K562 (cell line): ENCODE data around the gene WDFY2. TPM values are rescaled to one million over a fixed set of nuclear protein-coding genes. Genes with fewer than 3 reads are reported as not detected.

ENCODE experiments used
- CBX2 ChIP-seq: fragments of 200-600 bp; sonication (generic); IDR thresholded peaks from one replicate; pipeline ENCODE4 v1.6.1; 2012; ENCODE audit warnings: mild to moderate bottlenecking, low read length, inconsistent platforms; ENCODE audit not compliant: insufficient read depth, poor library complexity, severe bottlenecking
- HNRNPL ChIP-seq: fragments of 200-400 bp; formaldehyde crosslinking; IDR thresholded peaks from 2 replicates; pipeline ENCODE4 v1.6.1; 2017; ENCODE audit warnings: low read depth, mild to moderate bottlenecking, low read length
- KLF10 ChIP-seq: fragments of 250-450 bp; sonication (Bioruptor Pico); IDR thresholded peaks from 2 replicates; pipeline ENCODE4 v1.6.1; 2021; ENCODE audit warnings: matching md5 sums
- L3MBTL2 ChIP-seq: fragments of 450-650 bp; IDR thresholded peaks from 2 replicates; pipeline ENCODE4 v1.6.1; 2016; ENCODE audit warnings: mild to moderate bottlenecking, moderate library complexity
- LEF1 ChIP-seq: fragments of 450-650 bp; IDR thresholded peaks from 2 replicates; pipeline ENCODE4 v1.6.1; 2016; ENCODE audit warnings: mild to moderate bottlenecking
- PCBP2 ChIP-seq: fragments of 200-400 bp; formaldehyde crosslinking; IDR thresholded peaks from 2 replicates; pipeline ENCODE4 v1.6.1; 2018; ENCODE audit warnings: low read length, low read depth, mild to moderate bottlenecking, moderate library complexity; ENCODE audit not compliant: poor library complexity, severe bottlenecking
- PHTF2 ChIP-seq: fragments of 250-450 bp; sonication (Bioruptor Pico); IDR thresholded peaks from 2 replicates; pipeline ENCODE4 v1.5.0; 2021; ENCODE audit warnings: mild to moderate bottlenecking
- POLR2H ChIP-seq: IDR thresholded peaks from 2 replicates; pipeline ENCODE4 v1.6.1; 2016; ENCODE audit warnings: missing genetic modification characterization, low read depth, mild to moderate bottlenecking, control low read depth, missing compliant biosample characterization, moderate library complexity
- PPARD ChIP-seq: fragments of 250-450 bp; sonication (Bioruptor Pico); IDR thresholded peaks from 2 replicates; pipeline ENCODE4 v1.8.0; 2022; ENCODE audit warnings: inconsistent platforms, mild to moderate bottlenecking, moderate library complexity
- RCOR1 ChIP-seq, 2 experiments: IDR thresholded peaks; 2 replicates each; pipeline ENCODE4 v1.6.1; 2012; ENCODE audit warnings: low read depth in 2 of 2, low read length in 2 of 2, borderline replicate concordance in 1 of 2, improper control_type of control experiment in 1 of 2
- SMC3 ChIP-seq: conservative IDR thresholded peaks from 2 replicates; pipeline ENCODE4 v1.6.1; 2011; ENCODE audit warnings: low read depth, low read length, improper control_type of control experiment; ENCODE audit not compliant: insufficient read depth
- THRAP3 ChIP-seq: fragments of 450-650 bp; IDR thresholded peaks from 2 replicates; pipeline ENCODE4 v1.6.1; 2016; ENCODE audit warnings: mild to moderate bottlenecking, inconsistent platforms, borderline replicate concordance
- YBX1 ChIP-seq: fragments of 450-650 bp; IDR thresholded peaks from 2 replicates; pipeline ENCODE4 v1.7.1; 2016; ENCODE audit warnings: mild to moderate bottlenecking
- ZBTB7A ChIP-seq: IDR thresholded peaks from 2 replicates; pipeline ENCODE4 v1.6.1; 2011; ENCODE audit warnings: low read depth, mild to moderate bottlenecking, low read length, moderate library complexity, borderline replicate concordance; ENCODE audit not compliant: control insufficient read depth
- ZNF217 ChIP-seq: sonication (generic); formaldehyde crosslinking; IDR thresholded peaks from 2 replicates; pipeline ENCODE4 v1.8.0; 2022; ENCODE audit warnings: mild to moderate bottlenecking, missing genetic modification reagents
- ZNF316 ChIP-seq: fragments of 450-650 bp; IDR thresholded peaks from 2 replicates; pipeline ENCODE4 v1.6.1; 2016
- ZNF561 ChIP-seq: fragments of 450-650 bp; formaldehyde crosslinking; conservative IDR thresholded peaks from 2 replicates; pipeline ENCODE4 v1.4.0; 2020; ENCODE audit warnings: mild to moderate bottlenecking, moderate library complexity
- polyA plus RNA-seq, 8 experiments: library from polyadenylated mRNA; depleted of rRNA in 4 of 8; stranded (reverse) in 5 of 8; unstranded in 3 of 8; fragments of >200 nt; fragmentation: Nextera tagmentation in 2 of 8; fragmentation: Illumina TruSeq in 1 of 8; extraction: Ambion mirVana in 2 of 8; extraction: Trizol in 1 of 8; gene quantifications; 2 replicates each; pipeline versions ENCODE4 v1.2.1 to v1.2.3, GENCODE V29; 2011 to 2014; ENCODE audit warnings: inconsistent platforms in 1 of 8, missing spikeins in 1 of 8
- total RNA-seq, 7 experiments: library from RNA; depleted of rRNA in 6 of 7; stranded (reverse); fragments of >200 nt in 6 of 7; fragmentation: Illumina TruSeq in 2 of 7; extraction: Trizol in 2 of 7; gene quantifications; 2 replicates each; pipeline versions ENCODE4 v1.2.1 to v1.2.3, GENCODE V29; 2011 to 2021; ENCODE audit warnings: low replicate concordance in 1 of 7
- TF ChIP-seq, protein P1 (sequence below): fragments of 250-450 bp; sonication (Bioruptor Pico); IDR thresholded peaks from 2 replicates; pipeline ENCODE4 v1.4.0; 2020; ENCODE audit warnings: mild to moderate bottlenecking, moderate library complexity
- TF ChIP-seq, protein P2 (sequence below): fragments of 250-450 bp; sonication (Bioruptor Pico); IDR thresholded peaks from 2 replicates; pipeline ENCODE4 v1.4.0; 2020
- TF ChIP-seq, protein P3 (sequence below): fragments of 250-450 bp; sonication (Bioruptor Pico); IDR thresholded peaks from 2 replicates; pipeline ENCODE4 v1.5.0; 2021; ENCODE audit warnings: mild to moderate bottlenecking, borderline replicate concordance
- TF ChIP-seq, protein P4 (sequence below), 2 experiments: fragments of 450-650 bp; conservative IDR thresholded peaks; 2 replicates each; pipeline ENCODE4 v1.6.1; 2017; ENCODE audit warnings: mild to moderate bottlenecking in 2 of 2, moderate library complexity in 2 of 2

The WDFY2 gene
- total and polyA plus RNA-seq, 9 of the 15 experiments (the other 6 are each of a cell fraction or from before 2014, with no cell fraction given), result 0.66 to 6.4 (median 4.4) TPM

DNA sequence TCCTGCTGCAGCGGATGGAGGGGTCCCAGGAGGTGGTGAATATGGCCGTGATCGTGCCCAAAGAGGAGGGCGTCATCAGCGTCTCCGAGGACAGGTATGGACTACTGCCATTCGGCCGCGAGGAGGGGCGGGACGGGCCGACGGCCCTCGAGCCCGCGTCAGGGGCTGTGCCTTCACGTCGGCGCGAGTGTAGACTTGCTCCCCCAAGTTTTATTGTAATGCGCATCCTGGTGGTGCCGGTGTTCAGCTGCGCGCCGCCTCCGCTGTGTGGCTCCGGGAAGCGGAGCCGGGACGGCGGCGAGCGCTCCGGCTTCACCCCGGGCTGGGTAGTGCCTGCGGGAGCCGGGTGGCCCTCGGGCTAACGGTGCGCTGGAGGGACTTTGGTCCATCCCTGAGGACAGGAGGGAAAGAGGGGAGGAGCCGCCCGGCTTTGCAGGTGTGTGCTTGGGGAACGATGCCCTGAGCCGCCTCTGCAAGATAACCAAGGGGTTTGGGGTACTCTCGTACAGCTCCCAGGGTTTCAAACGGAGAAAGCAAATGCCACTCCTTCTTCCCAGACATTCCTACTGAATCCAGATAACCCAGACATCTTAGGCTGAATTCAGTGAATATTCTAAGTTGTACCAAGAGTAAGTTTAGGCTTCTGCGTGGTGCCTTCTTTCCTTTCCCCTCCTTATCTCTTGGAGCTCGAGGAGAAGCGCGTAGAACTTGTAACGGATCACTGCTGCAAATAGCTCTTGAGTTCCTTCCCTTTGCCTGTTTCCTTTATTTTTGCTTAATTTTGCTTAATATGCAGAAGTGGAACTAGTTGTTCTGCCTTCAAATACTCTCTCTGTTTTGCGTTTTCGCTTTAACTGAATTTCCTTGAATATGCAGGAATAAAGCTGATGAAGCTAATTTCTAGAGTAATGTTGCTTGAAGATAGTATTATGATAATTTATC is 740 bp downstream of the WDFY2 start (continued):
- TF ChIP-seq THRAP3 (no peak), SMC3 (no peak), POLR2H (tag) (0 out of 2 replicates have a peak, but pooled peaks have one; percentile 17), RCOR1 (IDR thresholded peaks at IDR 0.05; ENCODE audit: borderline replicate concordance in 1 of 2, low read depth in 2 of 2, low read length in 2 of 2) (no peak), ZNF316 (peak; percentile 93), ZNF217 (no peak), PPARD (CRISPR knock-in tag) (no peak), PHTF2 (CRISPR knock-in tag) (no peak), ZNF561 (CRISPR knock-in tag) (no peak), ZBTB7A (no peak), KLF10 (CRISPR knock-in tag) (no peak), YBX1 (no peak), L3MBTL2 (no peak), PCBP2 (no peak), HNRNPL (no peak), LEF1 (no peak), CBX2 (no peak)
- TF ChIP-seq, protein P1, sequence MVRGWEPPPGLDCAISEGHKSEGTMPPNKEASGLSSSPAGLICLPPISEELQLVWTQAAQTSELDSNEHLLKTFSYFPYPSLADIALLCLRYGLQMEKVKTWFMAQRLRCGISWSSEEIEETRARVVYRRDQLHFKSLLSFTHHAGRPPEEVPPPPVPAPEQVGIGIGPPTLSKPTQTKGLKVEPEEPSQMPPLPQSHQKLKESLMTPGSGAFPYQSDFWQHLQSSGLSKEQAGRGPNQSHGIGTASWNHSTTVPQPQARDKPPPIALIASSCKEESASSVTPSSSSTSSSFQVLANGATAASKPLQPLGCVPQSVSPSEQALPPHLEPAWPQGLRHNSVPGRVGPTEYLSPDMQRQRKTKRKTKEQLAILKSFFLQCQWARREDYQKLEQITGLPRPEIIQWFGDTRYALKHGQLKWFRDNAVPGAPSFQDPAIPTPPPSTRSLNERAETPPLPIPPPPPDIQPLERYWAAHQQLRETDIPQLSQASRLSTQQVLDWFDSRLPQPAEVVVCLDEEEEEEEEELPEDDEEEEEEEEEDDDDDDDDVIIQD (CRISPR knock-in tag), result no peak
- TF ChIP-seq, protein P2, sequence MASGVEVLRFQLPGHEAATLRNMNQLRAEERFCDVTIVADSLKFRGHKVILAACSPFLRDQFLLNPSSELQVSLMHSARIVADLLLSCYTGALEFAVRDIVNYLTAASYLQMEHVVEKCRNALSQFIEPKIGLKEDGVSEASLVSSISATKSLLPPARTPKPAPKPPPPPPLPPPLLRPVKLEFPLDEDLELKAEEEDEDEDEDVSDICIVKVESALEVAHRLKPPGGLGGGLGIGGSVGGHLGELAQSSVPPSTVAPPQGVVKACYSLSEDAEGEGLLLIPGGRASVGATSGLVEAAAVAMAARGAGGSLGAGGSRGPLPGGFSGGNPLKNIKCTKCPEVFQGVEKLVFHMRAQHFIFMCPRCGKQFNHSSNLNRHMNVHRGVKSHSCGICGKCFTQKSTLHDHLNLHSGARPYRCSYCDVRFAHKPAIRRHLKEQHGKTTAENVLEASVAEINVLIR (CRISPR knock-in tag), result no peak
- TF ChIP-seq, protein P3, sequence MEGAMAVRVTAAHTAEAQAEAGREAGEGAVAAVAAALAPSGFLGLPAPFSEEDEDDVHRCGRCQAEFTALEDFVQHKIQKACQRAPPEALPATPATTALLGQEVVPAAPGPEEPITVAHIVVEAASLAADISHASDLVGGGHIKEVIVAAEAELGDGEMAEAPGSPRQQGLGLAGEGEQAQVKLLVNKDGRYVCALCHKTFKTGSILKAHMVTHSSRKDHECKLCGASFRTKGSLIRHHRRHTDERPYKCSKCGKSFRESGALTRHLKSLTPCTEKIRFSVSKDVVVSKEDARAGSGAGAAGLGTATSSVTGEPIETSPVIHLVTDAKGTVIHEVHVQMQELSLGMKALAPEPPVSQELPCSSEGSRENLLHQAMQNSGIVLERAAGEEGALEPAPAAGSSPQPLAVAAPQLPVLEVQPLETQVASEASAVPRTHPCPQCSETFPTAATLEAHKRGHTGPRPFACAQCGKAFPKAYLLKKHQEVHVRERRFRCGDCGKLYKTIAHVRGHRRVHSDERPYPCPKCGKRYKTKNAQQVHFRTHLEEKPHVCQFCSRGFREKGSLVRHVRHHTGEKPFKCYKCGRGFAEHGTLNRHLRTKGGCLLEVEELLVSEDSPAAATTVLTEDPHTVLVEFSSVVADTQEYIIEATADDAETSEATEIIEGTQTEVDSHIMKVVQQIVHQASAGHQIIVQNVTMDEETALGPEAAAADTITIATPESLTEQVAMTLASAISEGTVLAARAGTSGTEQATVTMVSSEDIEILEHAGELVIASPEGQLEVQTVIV (CRISPR knock-in tag), result no peak
- TF ChIP-seq, protein P4, sequence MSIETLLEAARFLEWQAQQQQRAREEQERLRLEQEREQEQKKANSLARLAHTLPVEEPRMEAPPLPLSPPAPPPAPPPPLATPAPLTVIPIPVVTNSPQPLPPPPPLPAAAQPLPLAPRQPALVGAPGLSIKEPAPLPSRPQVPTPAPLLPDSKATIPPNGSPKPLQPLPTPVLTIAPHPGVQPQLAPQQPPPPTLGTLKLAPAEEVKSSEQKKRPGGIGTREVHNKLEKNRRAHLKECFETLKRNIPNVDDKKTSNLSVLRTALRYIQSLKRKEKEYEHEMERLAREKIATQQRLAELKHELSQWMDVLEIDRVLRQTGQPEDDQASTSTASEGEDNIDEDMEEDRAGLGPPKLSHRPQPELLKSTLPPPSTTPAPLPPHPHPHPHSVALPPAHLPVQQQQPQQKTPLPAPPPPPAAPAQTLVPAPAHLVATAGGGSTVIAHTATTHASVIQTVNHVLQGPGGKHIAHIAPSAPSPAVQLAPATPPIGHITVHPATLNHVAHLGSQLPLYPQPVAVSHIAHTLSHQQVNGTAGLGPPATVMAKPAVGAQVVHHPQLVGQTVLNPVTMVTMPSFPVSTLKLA (conservative IDR thresholded peaks at IDR 0.05), result no peak
